ENCODE results near the gene ZNF827. TPM values are rescaled to one million over a fixed set of nuclear protein-coding genes. Genes with fewer than 3 reads are reported as not detected.

ZNF827 gene
- total and polyA plus RNA-seq, 2 of the 13 experiments (the other 11 are each of a cell fraction or from before 2014, with no cell fraction given), result 2.8 TPM

- TF ChIP-seq HNF1A (IDR thresholded peaks at IDR 0.05; ENCODE audit: low read depth) (no peak), HNF1A (CRISPR knock-in tag; IDR thresholded peaks at IDR 0.05; ENCODE audit: borderline replicate concordance) (no peak), BCL6 (CRISPR knock-in tag; IDR thresholded peaks at IDR 0.05) (peak; percentile 67), ZNF775 (CRISPR knock-in tag; IDR thresholded peaks at IDR 0.05; ENCODE audit: borderline replicate concordance) (no peak), KDM2A (CRISPR knock-in tag; IDR thresholded peaks at IDR 0.05; ENCODE audit: borderline replicate concordance, low read depth) (peak; percentile 52; the same call in 1 of the 2 replicates), NFIC (IDR thresholded peaks at IDR 0.05; ENCODE audit: low read length) (no peak), LRRFIP1 (CRISPR knock-in tag; conservative IDR thresholded peaks at IDR 0.05) (no peak), MTF1 (CRISPR knock-in tag; IDR thresholded peaks at IDR 0.05) (no peak), NFE2L2 (IDR thresholded peaks at IDR 0.05; ENCODE audit: low read length) (no peak), SSRP1 (CRISPR knock-in tag; IDR thresholded peaks at IDR 0.05) (no peak), MAFK (conservative IDR thresholded peaks at IDR 0.05 in 1 of 2, IDR thresholded peaks at IDR 0.05 in 1 of 2; ENCODE audit: low read length in 2 of 2) (no peak), KLF12 (CRISPR knock-in tag; IDR thresholded peaks at IDR 0.05; ENCODE audit: borderline replicate concordance) (0 out of 2 replicates have a peak, but pooled peaks have one; percentile 22), ZNF547 (CRISPR knock-in tag; IDR thresholded peaks at IDR 0.05) (no peak), CHD2 (IDR thresholded peaks at IDR 0.05; ENCODE audit: low read depth, low read length) (no peak), SP2 (CRISPR knock-in tag; IDR thresholded peaks at IDR 0.05) (no peak), KLF16 (CRISPR knock-in tag; IDR thresholded peaks at IDR 0.05) (no peak), TCF12 (IDR thresholded peaks at IDR 0.05) (no peak), TCF12 (CRISPR knock-in tag; IDR thresholded peaks at IDR 0.05) (no peak), FOSL2 (CRISPR knock-in tag; IDR thresholded peaks at IDR 0.05) (0 out of 2 replicates have a peak, but pooled peaks have one; percentile 9), ZNF30 (CRISPR knock-in tag; IDR thresholded peaks at IDR 0.05) (no peak), PHF21A (CRISPR knock-in tag; IDR thresholded peaks at IDR 0.05) (no peak), DDIT3 (CRISPR knock-in tag; IDR thresholded peaks at IDR 0.05) (no peak)
Observed at GRCh38 chr4:145935253-145936141, 3.1 kb downstream of the ZNF827 start (continued).

Data from HepG2 (cell line).